Osteoblast (primary cell): ENCODE data around the gene U2AF2. TPM values are rescaled to one million over a fixed set of nuclear protein-coding genes. Genes with fewer than 3 reads are reported as not detected.

Experiments
- DNase-seq: peaks from one replicate; pipeline ENCODE4 v3.0.0; 2011; ENCODE audit warnings: low spot score, mixed read lengths; ENCODE audit not compliant: insufficient read length; ENCODE audit errors: missing footprints
- H2AFZ ChIP-seq: 2 replicates; pipeline ENCODE4 v1.6.0; 2011; ENCODE audit warnings: mild to moderate bottlenecking, low read length
- H3K27ac ChIP-seq: 2 replicates; pipeline ENCODE4 v1.5.1; 2011; ENCODE audit warnings: mild to moderate bottlenecking, low read depth, low read length, moderate library complexity
- H3K27me3 ChIP-seq: 2 replicates; pipeline ENCODE4 v1.6.0; 2012; ENCODE audit warnings: mild to moderate bottlenecking, control low read depth, inconsistent platforms, low read length, moderate library complexity; ENCODE audit not compliant: insufficient read depth
- H3K36me3 ChIP-seq: 2 replicates; pipeline ENCODE4 v1.5.1; 2011; ENCODE audit warnings: mild to moderate bottlenecking, low read length, control low read depth, moderate library complexity; ENCODE audit not compliant: insufficient read depth
- H3K4me1 ChIP-seq: 2 replicates; pipeline ENCODE4 v1.5.1; 2011; ENCODE audit warnings: mild to moderate bottlenecking, low read length, control low read depth, moderate library complexity; ENCODE audit not compliant: insufficient read depth
- H3K4me2 ChIP-seq: 2 replicates; pipeline ENCODE4 v1.6.0; 2011; ENCODE audit warnings: mild to moderate bottlenecking, low read length; ENCODE audit not compliant: insufficient read depth
- H3K4me3 ChIP-seq: fragments of 200-600 bp; sonication (generic); 3 replicates; pipeline ENCODE4 v1.5.1; 2012; ENCODE audit warnings: mild to moderate bottlenecking, low read length, inconsistent platforms; ENCODE audit not compliant: insufficient read depth
- H3K79me2 ChIP-seq: 2 replicates; pipeline ENCODE4 v1.6.0; 2012; ENCODE audit warnings: mild to moderate bottlenecking, low read length, control low read depth, inconsistent platforms; ENCODE audit not compliant: insufficient read depth
- H3K9me3 ChIP-seq: 2 replicates; pipeline ENCODE4 v1.5.1; 2011; ENCODE audit warnings: low read depth, low read length, control low read depth
- H4K20me1 ChIP-seq: 2 replicates; pipeline ENCODE4 v1.6.0; 2012; ENCODE audit warnings: mild to moderate bottlenecking, low read length, control low read depth; ENCODE audit not compliant: insufficient read depth
- total RNA-seq: library from RNA; depleted of rRNA; stranded (reverse); fragments of >200 nt; gene quantifications from 2 replicates; pipeline ENCODE4 v1.2.3, GENCODE V29; 2012
- TF ChIP-seq, protein P1 (sequence below): IDR thresholded peaks from 2 replicates; pipeline ENCODE4 v1.5.1; 2011; ENCODE audit warnings: mild to moderate bottlenecking, low read depth, low read length, moderate library complexity; ENCODE audit errors: extremely low read depth

The U2AF2 gene
- total RNA-seq, 1 donor = 70.2 TPM

DNA sequence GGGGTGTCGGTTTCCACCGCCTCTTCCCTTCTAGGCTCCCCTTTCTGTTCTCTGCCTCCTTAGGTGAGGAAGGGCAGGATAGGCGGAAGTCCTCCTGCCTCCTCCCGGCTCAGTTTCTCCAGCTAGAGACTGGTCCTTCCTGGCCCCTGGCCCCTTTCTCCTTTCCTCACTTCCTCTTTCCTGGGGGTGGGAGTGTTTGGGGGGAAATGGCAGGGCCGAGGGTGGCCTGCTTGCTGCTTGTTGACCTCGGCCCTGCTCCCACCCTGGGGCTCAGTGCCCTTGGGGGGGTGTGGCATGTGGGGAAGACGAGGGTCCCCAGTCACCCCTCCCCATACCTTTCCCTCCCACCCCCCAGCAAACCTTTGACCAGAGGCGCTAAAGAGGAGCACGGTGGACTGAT lies 5.0 kb downstream of the U2AF2 start:
- Histone ChIP-seq H3K4me3 (no peak overlapping the region), H3K4me2 (no peak overlapping the region), H2AFZ (no peak overlapping the region), H3K79me2 (peaks cover 97% of the 10 kb centered on the region), H3K27ac (no peak overlapping the region), H3K36me3 (peaks cover 42% of the 10 kb centered on the region), H4K20me1 (peaks cover 79% of the 10 kb centered on the region), H3K4me1 (peaks cover 30% of the 10 kb centered on the region), H3K27me3 (no peaks in the 10 kb centered on the region), H3K9me3 (no peaks in the 10 kb centered on the region)
- TF ChIP-seq, protein P1, sequence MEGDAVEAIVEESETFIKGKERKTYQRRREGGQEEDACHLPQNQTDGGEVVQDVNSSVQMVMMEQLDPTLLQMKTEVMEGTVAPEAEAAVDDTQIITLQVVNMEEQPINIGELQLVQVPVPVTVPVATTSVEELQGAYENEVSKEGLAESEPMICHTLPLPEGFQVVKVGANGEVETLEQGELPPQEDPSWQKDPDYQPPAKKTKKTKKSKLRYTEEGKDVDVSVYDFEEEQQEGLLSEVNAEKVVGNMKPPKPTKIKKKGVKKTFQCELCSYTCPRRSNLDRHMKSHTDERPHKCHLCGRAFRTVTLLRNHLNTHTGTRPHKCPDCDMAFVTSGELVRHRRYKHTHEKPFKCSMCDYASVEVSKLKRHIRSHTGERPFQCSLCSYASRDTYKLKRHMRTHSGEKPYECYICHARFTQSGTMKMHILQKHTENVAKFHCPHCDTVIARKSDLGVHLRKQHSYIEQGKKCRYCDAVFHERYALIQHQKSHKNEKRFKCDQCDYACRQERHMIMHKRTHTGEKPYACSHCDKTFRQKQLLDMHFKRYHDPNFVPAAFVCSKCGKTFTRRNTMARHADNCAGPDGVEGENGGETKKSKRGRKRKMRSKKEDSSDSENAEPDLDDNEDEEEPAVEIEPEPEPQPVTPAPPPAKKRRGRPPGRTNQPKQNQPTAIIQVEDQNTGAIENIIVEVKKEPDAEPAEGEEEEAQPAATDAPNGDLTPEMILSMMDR = no peak
- DNase-seq = no peak

DNA sequence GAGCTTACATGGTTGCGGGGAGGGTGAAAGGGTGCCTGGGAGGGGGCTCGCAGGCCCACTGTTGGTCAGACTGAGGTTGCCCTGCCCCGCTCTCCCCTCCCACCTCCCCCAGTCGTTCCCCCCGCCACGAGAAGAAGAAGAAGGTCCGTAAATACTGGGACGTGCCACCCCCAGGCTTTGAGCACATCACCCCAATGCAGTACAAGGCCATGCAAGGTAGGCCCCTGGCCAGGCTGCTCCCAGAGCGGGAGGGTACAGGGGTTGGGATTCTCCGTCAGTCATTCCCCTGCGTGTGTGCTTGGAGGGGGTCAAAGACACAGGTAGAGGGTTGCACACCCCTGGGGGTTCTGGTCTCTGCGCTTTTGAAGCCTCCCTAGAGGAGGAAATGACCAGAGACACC lies 5.6 kb downstream of the U2AF2 start:
- no peak overlapping the region for H3K27ac ChIP-seq
- no peaks in the 10 kb centered on the region for H3K27me3 ChIP-seq
- no peak overlapping the region for H3K4me2 ChIP-seq
- H3K4me3 ChIP-seq = no peak overlapping the region
- peaks cover 45% of the 10 kb centered on the region for H3K36me3 ChIP-seq
- no peak for DNase-seq
- H3K9me3 ChIP-seq = no peaks in the 10 kb centered on the region
- peaks cover 95% of the 10 kb centered on the region for H3K79me2 ChIP-seq
- no peak overlapping the region for H2AFZ ChIP-seq
- peaks cover 30% of the 10 kb centered on the region for H3K4me1 ChIP-seq
- peaks cover 79% of the 10 kb centered on the region for H4K20me1 ChIP-seq
- TF ChIP-seq, protein P1 = no peak

DNA sequence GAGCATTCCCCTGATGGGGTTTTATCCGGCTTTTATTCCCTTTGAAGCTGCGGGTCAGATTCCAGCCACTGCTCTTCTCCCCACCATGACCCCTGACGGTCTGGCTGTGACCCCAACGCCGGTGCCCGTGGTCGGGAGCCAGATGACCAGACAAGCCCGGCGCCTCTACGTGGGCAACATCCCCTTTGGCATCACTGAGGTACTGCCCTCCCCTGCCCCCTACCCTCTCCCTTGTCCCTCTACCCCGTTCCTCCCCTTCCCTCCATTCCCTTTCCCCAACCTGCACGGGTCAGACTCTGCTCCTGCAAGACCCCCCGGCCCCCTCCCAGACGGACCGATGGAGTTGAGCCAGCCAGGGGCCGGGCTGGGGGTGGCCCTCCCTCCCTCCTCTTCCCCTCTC lies 6.2 kb downstream of the U2AF2 start:
- Histone ChIP-seq H4K20me1 (peaks cover 77% of the 10 kb centered on the region), H3K4me3 (no peak overlapping the region), H3K27ac (no peak overlapping the region), H3K79me2 (peaks cover 93% of the 10 kb centered on the region), H3K4me1 (peaks cover 26% of the 10 kb centered on the region), H2AFZ (no peak overlapping the region), H3K36me3 (peaks cover 48% of the 10 kb centered on the region), H3K27me3 (no peaks in the 10 kb centered on the region), H3K4me2 (no peak overlapping the region), H3K9me3 (no peaks in the 10 kb centered on the region)
- TF ChIP-seq, protein P1 = no peak
- DNase-seq = no peak

DNA sequence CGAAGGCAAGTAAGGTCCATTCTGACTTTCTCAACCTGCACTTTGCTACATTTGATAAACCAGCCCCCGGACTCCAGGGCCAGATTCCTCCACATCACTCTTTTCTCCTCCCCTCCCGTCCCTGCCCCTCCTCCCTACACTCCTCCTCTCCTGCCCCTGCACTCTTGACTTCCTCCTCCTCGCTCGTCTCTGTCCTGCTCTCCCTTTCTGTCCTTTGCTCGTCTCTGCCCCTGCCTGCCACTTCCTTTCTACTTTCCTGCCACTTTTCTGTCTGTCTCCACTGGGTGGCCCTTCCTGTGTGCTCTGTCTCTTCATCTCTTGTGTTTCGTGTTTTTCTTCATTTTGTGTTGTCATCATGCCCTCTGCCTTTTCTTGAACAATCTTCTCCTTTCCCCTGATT lies 7.0 kb downstream of the U2AF2 start:
- DNase-seq = no peak
- Histone ChIP-seq H3K27ac (no peak overlapping the region), H3K4me1 (peaks cover 17% of the 10 kb centered on the region), H3K4me3 (no peak overlapping the region), H4K20me1 (peaks cover 77% of the 10 kb centered on the region), H3K36me3 (peaks cover 56% of the 10 kb centered on the region), H3K27me3 (no peaks in the 10 kb centered on the region), H3K79me2 (peaks cover 93% of the 10 kb centered on the region), H3K9me3 (no peaks in the 10 kb centered on the region), H2AFZ (no peak overlapping the region), H3K4me2 (no peak overlapping the region)
- TF ChIP-seq, protein P1 = no peak
